ENCODE results near the gene CD37.
"Not testable (repeated sequence)": the region's sequence is repeated elsewhere in the genome, so short reads cannot be mapped to it uniquely, and the experiment has no call there.

The CD37 gene

DNA sequence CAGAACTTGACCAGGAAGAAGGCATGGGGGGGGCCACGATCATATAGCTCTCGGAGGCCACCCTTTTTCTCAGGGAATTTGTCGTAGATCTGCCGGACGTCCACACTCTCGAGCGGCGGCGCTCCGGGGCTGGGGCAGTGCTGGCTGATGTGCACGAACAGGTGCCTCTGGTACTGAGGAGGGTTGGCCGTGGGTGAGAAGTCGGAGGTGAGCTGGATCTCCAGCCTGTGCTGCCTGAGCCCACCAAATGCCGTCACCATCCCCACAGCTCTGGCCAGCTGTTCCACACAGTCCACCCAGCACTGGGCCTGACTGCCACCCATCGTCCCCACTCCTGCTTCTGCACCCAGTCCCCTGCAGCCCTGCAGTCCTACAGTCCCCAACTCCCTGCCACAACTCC is 12.0 kb downstream of the CD37 start:
- DNase-seq (ENCODE audit: low read depth) = no peak

DNA sequence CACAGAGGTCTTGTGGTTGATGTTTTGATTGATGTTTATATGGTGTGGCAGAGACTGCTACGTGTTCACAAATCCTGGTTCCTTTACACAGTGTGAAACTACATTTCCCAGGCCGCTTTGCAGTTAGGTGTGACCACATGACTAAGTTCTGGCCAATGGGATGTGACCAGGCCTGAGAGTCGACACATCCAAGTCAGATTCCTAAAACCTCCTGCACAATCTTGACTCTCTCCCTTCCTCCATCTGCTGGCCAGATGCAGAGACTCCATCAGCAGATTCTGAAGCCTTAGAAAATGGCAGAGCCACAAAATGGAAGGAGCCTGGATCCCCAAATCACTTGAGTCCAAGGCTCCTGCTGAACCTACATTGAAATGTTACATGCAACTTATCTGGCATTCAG is 12.6 kb downstream of the CD37 start:
- DNase-seq (ENCODE audit: low read depth) = no peak

DNA sequence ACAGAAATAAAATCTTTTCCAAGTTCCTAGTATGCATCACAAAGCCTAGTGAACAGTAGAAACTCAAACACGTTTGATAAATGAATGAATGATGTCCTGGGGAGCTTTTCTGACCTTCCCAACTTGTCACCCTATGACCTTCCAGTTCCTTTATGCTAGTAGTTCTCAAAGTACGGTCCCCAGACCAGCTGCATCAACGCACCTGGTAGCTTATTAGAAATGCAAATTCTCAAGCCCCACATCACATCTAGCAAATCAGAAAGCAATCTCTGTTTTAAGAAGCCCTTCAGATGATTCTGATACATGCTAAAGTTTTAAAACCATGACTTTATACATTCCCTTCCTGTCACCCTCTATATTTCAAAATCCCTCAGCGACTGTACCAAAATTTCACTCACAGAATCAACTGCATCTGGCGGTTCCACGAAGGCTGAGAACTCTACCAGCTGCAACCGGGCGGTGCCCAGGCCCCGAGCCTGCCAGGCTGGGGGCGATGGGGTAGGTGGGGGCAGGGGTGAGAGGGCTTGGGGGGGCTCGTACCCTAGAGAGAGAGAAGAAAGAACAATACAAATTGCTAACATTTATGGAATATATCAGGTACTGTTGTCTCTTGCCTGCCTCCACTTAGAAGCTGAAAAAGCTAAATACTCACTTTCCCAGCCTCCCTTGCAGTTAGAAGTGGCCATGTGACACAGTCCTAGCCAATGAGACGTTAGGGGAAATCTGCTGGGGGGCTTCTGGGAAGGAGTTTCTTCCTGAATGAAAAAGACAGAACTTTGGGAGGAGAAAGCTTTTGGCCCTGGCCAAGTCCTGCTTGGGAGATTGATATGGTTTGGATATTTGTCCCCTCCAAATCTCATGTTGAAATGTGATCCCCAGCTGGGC is 13.3 kb downstream of the CD37 start:
- no peak for DNase-seq (ENCODE audit: low read depth)

DNA sequence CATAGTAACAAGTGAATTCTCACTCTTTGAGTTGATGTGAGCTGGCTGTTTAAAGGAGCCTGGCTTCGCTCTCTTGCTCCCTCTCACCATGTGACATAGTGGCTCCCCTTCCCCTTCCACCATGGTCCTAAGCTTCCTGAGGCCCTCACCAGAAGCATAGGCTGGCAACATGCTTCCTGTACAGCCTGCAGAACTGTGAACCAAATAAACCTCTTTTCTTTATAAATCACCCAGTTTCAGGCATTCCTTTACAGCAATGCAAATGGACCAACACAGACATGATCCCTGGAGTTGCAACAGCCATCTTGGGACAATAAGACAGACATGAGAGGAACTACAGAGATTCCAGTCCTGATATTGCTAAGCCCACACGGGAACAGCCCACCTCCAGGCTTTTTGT is 14.4 kb downstream of the CD37 start:
- no peak for DNase-seq (ENCODE audit: low read depth)

DNA sequence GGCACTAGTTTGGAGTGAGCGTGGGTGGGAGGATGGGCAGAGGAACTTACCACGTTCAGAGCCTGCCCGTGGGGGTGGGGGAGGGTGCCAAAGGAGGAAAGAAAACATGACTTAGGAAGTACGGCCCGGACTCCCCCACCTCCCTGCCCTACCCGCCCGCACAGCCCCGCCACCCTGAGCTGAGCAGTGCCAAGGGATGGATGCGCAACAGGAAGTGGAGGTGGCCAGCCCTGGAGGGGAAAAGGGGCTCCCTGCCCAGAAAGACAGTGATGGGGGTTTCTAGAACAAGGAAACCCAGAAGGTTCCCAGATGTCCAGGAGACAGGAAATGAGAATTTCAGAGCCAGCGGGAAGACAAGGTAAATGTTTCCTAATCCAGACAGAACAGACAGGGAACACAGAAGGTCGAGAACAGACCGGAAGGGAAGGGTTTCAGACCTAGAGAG is 20.7 kb downstream of the CD37 start:
- no peak for DNase-seq (ENCODE audit: low read depth)

DNA sequence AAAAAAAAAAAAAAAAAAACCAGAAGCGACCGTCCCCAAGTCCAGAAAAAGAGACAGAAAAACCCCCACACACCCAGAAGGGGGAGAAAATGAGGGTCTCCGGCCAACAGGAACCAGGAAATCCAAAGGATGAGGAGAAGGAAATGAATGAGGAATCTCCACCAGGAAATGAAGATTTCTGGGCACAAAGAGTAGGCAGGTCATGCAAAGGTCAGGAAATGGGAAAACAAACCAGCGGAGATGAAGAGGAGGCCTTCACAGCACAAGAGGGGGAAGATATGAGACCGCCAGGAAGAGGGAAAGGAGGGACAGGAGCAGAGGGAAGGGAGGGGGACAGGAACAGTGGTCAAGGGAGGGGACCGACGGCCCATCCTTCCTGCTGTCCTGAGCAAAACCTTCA is 21.2 kb downstream of the CD37 start:
- no peak for DNase-seq (ENCODE audit: low read depth)

DNA sequence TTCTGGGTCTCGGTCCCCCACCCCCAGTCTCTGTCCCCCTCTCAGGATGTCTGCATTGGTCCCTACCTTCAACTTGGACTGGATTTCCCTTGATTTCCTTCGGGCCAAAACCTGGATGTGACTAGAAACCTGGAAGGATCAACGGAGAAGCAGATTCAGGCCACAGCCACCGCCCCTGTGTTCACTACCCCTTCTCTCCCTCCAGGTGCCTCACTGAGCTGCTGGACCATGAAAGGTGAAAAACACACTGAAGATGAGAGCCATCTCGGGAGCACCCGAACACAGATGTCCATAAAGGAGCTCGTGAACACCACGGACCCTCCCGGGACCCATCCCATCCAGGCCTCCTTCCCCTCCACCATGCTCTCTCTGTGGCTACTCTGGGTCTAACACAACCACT is 22.0 kb downstream of the CD37 start:
- no peak for DNase-seq (ENCODE audit: low read depth)

DNA sequence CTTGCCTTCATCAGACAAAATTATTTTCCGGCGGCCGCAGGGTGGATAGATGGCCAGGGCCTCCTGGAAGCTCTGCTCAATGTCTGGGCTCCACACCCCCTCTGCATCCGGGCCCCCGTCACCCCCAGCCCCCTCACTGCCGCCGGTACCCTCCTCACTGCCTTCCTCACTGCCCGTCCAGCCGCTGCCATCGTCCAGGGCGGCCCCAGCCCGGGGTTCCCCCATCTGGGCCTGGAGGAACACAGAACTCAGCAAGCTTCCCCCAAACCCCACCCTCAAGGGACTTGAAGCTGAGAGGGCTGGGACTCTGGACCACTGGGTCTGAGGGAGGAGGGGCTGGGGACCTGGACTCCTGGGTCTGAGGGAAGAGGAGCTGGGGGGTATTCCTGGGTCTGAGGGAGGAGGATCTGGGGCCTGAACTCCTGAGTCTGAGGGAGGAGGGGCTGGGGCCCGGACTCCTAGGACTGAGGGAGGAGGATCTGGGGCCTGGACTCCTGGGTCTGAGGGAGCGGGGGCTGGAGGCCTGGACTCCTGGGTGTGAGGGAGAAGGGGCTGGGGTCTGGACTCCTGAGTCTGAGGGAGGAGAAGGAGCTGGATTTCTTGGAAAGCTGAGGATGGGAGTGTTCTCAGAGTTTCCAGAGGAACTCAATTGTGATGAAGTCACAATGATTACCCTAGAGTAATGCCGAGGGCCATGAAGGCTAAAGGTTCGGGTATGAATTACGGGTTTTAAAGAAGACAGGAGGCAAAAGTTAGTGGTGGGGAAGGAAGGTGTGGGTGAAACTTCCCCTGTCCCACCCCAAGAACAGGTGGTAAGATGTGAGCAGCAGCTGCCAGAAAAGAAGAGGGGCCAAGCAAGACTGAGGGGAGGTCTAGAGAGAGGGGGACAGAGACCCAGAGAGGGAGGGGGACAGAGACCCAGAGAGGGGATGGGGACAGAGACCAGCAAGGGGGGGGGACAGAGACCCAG is 24.9 kb downstream of the CD37 start:
- no peak for DNase-seq (ENCODE audit: low read depth)

DNA sequence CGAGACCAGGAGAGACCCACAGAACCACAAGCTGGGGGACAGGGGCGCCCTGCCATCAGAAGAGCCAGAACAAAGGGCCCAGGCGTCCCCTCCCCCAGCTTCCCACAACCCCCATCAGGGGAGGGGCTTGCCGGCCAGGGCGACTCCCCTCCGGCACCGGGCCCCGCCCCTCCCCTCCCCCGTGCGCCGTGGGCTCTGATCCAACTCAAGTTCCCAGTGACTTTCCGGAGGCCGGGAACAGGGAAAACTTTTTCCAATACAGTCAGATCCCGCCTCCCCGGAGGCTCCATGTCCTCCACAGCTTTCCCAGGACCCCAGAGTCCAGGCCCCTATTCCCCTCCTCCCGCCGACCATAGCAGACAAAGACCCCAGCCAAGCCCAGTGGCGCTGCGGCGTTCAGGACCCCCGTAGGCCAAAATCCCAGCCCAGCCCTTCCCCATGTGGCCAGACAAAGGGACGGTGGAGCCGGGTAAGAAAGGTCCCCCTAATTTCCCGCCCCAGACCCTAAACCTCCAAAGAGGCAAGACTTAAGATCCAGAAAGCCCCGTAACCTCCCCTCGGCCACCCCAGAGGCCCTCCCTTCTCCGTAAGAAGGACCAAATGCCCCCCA is 26.3 kb downstream of the CD37 start:
- no peak for DNase-seq (ENCODE audit: low read depth)

DNA sequence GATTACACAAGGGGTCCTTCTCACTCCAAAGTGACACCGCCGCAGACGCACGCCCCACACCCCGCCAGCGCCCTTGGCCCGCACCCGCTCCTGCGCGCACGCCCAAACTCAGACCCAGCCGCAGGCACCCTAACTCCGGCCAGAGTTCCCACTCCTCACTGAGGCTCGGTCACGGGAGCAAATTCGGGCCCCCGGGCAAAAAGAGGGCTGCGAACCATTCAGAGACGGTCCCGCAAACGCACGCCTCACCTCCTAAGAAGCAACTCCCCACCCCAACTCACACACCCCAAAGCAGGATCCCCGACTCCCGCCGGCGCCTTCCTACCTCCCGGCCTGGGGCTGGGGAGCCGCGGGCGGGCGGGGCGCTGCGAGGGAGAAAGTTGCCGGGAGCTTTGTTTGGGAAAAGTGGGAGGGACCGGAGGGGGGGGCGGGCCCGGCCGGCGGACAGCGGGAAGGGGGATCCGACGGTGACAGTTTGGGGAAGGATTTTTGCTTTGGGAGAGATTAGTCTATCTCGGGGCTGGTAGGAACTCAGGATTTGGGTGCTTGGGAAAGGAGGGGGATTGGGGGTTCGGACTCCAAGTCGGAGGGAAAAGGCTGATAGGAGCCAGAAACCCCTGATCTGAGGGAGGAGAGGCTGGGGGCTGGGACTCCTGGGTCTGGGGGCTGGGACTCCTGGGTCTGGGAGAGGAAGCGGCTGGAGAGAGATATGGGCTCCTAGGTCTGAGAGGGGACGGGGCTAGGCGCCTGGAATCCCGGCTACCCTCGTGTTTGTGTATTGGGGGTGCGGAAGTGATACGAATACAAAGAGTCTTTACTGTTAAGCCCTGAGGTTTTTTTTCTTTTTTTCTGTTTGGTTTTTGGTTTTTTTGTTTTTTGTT is 27.1 kb downstream of the CD37 start, which contains the start of gene TEAD2:
Gene TEAD2 (minus strand): TSS at position 369 of the 881 bp plus-strand sequence. CDS start 2,341 bp downstream, outside the sequence.
- DNase-seq (ENCODE audit: low read depth) = no peak

DNA sequence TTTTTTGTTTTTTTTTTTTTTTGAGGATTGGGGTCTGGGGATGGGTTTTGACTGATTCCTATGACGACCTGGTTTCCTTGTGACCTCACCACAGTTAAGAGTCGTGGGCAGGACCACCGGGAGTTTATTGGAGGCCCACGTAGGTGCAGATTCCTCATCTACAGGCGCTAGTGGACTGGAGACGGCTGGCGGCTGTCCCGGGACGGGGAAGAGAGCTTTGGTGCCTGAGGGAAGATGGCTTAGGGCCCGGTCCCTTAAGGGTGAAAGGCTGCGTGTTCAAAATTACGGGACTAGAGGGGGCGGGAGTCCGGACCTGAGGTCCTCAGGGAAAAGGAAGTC is 27.7 kb downstream of the CD37 start:
- no peak for DNase-seq (ENCODE audit: low read depth)

DNA sequence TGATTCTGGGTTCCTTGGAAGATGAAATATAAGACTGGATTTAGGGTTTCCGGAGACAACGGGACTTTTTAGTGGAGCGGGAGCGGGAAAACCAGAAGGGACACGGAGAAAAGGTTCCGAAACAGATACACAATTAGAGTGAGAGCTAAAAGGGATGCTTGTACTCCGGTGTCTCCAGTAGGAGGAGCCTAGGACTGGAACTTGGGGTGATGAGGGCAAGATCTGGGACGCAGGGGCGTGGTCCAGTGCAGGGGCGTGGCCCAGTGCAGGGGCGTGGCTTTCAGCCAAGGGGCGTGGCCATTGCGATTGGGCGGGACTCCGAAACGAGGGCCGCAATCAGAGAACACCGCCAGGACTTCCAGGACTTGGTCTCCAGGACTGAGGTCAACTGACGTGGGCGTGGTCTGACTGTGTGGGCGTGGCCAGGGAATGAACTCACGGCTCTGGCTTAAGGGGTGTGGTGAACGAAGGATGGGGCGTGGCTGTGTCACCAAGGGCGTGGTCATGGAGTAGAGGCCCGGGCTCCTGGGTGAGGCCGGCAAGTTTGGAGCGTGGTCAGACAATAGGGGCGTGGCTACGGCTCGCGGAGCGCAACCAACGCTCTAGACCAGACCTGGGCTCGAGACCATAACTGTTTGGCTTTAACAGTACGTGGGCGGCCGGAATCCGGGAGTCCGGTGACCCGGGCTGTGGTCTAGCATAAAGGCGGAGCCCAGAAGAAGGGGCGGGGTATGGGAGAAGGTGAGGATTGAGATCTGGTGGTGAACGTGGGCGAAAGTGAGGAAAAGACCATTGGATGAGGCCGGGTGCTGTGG is 28.3 kb downstream of the CD37 start, which contains the start of gene DKKL1:
Gene DKKL1 (plus strand): TSS at position 610 of the 815 bp plus-strand sequence. CDS start 122 bp downstream, at position 732.
- DNase-seq (ENCODE audit: low read depth) = peak; percentile 53

DNA sequence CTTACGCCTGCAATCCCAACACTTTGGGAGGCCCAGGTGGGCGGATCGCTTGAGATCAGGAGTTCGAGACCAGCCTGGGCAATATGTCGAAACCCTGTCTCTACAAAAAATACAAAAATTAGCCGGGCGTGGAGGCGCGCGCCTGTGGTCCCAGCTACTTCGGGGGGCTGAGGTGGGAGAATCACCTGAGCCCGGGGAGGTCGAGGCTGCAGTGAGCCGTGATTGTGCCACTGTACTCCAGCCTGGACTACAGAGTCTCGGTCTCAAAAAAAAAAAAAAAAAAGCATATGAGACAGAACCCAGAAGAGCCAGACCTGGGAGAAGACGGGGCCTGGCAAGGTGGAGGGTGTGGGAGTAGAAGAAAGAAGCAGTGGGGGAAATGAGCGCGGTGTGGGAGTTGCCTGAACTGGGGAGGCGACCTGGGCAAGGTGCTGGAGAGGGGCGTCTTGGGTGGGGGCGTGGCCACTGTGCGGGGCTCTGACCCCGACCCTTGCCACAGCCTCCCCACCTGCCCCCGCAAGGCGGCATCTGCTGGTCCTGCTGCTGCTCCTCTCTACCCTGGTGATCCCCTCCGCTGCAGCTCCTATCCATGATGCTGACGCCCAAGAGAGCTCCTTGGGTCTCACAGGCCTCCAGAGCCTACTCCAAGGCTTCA is 29.0 kb downstream of the CD37 start:
- no peak for DNase-seq (ENCODE audit: low read depth)

DNA sequence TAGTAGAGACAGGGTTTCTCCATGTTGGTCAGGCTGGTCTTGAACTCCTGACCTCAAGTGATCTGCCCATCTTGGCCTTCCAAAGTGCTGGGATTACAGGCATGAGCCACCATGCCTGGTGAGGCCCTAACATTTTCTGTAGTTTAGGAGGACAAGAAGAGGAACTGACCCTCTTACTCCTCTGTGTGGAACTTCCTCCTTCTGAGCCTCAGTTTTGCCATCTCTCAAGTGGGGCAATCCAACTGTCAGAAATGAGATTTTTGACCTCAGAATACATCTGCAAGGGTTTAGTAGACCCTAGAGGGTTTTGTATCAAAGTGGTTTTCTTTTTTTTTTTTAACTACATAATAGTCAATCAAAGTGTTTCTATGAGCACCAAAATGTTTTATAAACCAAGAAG is 30.9 kb downstream of the CD37 start:
- DNase-seq (ENCODE audit: low read depth) = no peak

DNA sequence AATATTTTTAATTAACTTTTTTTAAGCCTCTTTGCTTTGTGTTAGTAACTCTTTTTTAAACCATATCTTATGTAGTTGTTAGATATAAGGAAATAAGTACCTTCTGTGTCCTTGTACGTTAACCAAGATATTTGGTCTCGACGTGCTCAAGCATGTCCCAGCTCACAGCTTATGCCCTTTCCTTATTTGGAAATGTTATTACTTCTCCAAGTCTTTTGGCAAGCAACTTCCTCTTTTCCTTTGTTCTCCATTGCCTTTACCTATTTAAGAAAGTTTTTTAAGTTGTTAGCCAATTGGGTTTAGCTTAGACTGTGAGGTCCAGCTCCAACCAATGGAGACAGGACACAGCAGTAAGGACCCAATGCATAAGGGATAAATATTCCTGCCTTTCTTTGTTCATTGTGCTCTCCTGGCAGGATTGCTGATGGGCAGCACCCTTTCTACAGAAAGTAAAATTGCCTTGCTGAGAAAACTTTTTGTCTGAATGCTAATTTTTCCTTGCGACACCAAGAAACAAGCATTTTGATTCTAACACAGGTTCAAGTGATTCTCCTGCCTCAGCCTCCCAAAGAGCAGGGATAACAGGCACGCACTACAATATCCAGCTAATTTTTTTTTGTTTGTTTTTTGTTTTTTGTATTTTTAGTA is 33.6 kb downstream of the CD37 start:
- no peak for DNase-seq (ENCODE audit: low read depth)

DNA sequence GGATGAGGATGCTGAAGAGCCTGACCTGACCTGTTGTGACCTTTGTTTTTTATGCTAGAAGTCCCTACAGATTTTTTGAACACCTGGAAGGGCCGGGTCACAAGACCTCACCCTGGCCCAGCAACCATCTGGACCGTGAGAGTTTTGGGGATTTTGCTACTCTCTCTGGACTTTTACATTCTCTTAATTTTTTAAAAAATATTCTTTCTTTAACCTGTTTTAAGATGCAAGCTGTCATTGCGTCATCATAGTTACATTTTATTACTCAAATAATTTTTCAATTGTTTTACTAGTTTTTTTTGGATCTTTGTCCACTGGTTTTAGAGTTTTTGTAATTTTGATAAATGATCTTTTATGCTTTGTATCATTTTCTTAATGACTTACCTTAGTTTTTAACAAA is 36.0 kb downstream of the CD37 start:
- no peak for DNase-seq (ENCODE audit: low read depth)

DNA sequence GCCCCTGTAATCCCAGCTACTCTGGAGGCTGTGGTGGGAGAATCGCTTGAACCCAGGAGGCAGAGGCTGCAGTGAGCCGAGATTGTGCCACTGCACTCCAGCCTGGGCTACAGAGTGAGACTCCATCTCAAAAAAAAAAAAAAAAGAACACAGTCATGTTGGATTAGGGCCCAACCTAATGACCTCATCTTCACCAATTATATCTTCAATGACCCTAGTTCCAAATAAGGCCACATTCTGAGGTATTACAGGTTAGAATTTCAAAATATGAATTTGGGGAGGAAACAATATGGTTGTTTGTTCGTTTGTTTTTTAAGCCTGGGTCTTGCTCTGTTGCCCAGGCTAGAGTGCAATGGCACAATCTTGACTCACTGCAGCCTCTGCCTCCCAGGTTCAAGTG is 38.0 kb downstream of the CD37 start:
- not testable (repeated sequence) for DNase-seq (ENCODE audit: low read depth)

DNA sequence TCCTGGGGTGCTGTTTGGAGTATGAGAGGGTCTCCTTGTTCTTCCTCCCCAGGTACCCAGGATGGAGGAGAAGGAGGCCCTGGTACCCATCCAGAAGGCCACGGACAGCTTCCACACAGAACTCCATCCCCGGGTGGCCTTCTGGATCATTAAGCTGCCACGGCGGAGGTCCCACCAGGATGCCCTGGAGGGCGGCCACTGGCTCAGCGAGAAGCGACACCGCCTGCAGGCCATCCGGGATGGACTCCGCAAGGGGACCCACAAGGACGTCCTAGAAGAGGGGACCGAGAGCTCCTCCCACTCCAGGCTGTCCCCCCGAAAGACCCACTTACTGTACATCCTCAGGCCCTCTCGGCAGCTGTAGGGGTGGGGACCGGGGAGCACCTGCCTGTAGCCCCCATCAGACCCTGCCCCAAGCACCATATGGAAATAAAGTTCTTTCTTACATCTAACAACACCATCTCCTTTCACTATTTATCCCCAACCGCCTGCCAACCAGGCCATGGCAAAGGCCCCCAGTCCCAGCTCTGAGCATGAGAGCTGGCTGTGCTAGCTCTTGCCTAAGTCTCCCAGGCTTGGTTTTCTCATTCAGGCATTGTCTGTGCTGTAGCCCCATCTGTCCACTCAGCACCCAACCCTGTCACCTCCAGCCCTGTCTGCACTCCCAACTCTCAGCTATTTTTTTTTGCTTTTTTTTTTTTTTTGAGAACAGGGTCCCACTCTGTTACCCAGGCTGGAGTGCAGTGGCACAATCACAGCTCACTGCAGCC is 39.6 kb downstream of the CD37 start:
- no peak for DNase-seq (ENCODE audit: low read depth)

DNA sequence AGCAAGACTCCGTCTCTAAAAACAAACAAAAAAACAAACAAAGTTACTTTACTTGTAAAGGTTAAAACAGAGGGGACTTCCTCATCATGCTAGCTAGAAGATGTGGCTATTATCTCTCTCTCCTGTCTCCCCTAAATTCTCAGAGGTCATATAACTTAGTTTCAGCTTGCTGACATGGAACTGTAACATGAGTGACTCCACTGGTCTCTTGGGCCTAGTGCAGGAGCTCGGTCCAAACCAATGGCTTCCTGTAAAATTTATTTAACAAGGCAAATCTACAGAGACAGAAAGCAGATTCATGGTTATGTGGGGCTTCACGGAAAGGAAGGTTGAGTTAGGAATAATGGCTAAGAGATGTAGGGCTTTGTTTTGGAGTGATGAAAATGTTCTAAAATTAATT is 43.3 kb downstream of the CD37 start:
- DNase-seq (ENCODE audit: low read depth) = no peak

Data from stimulated activated CD8-positive, alpha-beta memory T cell treated with anti-CD3 and anti-CD28 coated beads, Interleukin-4, amount 100 ng/mL, for 24 hours (primary cell).